Stimulated activated naive CD8-positive, alpha-beta T cell treated with anti-CD3 and anti-CD28 coated beads, Interleukin-15, Interleukin-2, amounts not matched to agents 100 ng/mL and 50 ng/mL, for 24 hours (primary cell): ENCODE data around the gene AMDHD2.
"Not testable (repeated sequence)": the region's sequence is repeated elsewhere in the genome, so short reads cannot be mapped to it uniquely, and the experiment has no call there.

ENCODE experiments used
- H3K27ac Mint-ChIP-seq: one replicate; pipeline ENCODE4 v1.8.0; 2021; ENCODE audit warnings: mild to moderate bottlenecking, mixed read lengths
- H3K27me3 Mint-ChIP-seq: one replicate; pipeline ENCODE4 v1.8.0; 2021; ENCODE audit warnings: mixed read lengths
- H3K36me3 Mint-ChIP-seq: one replicate; pipeline ENCODE4 v1.8.0; 2021; ENCODE audit warnings: low read depth, mixed read lengths
- H3K4me1 Mint-ChIP-seq: one replicate; pipeline ENCODE4 v1.8.0; 2021; ENCODE audit warnings: low read depth, mixed read lengths
- H3K4me3 Mint-ChIP-seq: one replicate; pipeline ENCODE4 v1.8.0; 2021; ENCODE audit warnings: mild to moderate bottlenecking, mixed read lengths
- H3K9me3 Mint-ChIP-seq: one replicate; pipeline ENCODE4 v1.8.0; 2021; ENCODE audit warnings: mixed read lengths

AMDHD2 gene

DNA sequence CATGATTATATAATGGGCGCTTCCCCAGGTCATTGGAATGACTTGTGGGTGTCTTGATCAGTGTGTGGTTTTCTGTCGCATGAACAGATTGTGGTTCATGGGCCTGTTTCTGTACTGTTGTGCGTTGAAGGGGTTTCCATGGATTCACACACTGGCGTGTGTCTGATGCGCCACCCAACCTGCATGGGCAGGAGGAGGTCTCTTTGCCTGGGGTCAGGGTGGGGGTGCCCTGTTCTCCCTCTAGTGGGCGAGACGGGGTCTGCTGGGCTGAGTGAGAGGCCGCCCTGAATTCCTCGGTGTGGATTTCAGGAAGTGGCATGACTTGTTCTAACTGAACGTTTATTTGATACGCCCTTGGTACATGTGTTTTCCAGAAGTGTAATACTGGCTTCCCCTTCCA is 60.0 kb downstream of the AMDHD2 start:
- H3K36me3 Mint-ChIP-seq, H3K4me3 Mint-ChIP-seq, H3K4me1 Mint-ChIP-seq, H3K27ac Mint-ChIP-seq, H3K27me3 Mint-ChIP-seq, H3K9me3 Mint-ChIP-seq: not testable (repeated sequence)

DNA sequence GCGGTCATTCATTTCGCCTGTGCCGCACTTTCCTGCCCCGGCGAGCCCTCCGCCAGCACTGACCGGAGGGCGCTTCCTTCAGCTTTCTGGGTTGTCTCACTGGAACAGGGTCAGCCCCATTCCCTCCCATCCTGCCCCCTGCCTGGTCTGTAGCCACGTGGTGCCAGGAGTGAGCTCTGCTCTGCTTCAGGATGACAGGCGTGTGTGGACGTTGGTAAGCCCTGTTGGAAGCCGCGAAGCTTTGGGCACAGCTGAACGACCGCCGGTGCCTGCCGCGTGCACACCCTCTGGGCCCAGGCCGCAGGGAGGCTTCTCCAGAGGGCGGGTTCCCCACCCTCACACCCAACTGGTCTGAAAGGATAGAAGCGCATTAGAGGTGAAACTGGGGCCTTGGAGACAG is 60.6 kb downstream of the AMDHD2 start:
- not testable (repeated sequence) for H3K4me3 Mint-ChIP-seq, H3K27me3 Mint-ChIP-seq, H3K27ac Mint-ChIP-seq, H3K9me3 Mint-ChIP-seq, H3K36me3 Mint-ChIP-seq, H3K4me1 Mint-ChIP-seq
